HCT116 (cell line): ENCODE measurements around the gene HIVEP1. TPM values are rescaled to one million over a fixed set of nuclear protein-coding genes. Genes with fewer than 3 reads are reported as not detected.

ENCODE experiments used
- ATAC-seq: fragments of 200-7000 bp; cut with Tn5 transposase; 2 replicates; pipeline ENCODE4 v1.9.1; 2020; ENCODE audit warnings: mild to moderate bottlenecking, moderate library complexity
- BruUV-seq: library from RNA; stranded (reverse); fragments of 400-500 nt; replicated peaks from 2 replicates; lab custom pipeline; 2021; lab: Mats Ljungman, UMichigan
- CTCF ChIA-PET: fragments of 300-600 bp; sonication (Branson Sonifier 250); formaldehyde crosslinking; loops from one replicate; lab custom pipeline; 2021; ENCODE audit warnings: antibody characterized with exemption; lab: Charles Lee
- POLR2A ChIA-PET: fragments of 300-600, 350-600 bp; sonication (Branson Sonifier 250); formaldehyde crosslinking; loops from one replicate; lab custom pipeline; 2021; ENCODE audit warnings: antibody characterized with exemption; lab: Charles Lee
- RAD21 ChIA-PET, 2 experiments: fragments of 300-600 bp; sonication (Branson Sonifier 250); formaldehyde crosslinking; loops; one replicate each; lab custom pipeline; 2023; ENCODE audit warnings: low total read pairs in 2 of 2; ENCODE audit not compliant: uncharacterized antibody in 2 of 2, unreplicated experiment in 2 of 2, low non-redundant PET in 1 of 2; lab: Charles Lee
- DNase-seq: peaks from one replicate; pipeline ENCODE4 v3.0.0-alpha.2; 2010; ENCODE audit warnings: low read depth, low spot score
- H2AFZ ChIP-seq: fragments of 200-600 bp; shearing (Covaris generic), sonication (generic); 2 replicates; pipeline ENCODE4 v1.6.1; 2017; ENCODE audit warnings: low read depth, mixed run types, mixed read lengths, antibody characterized with exemption, low read length; ENCODE audit not compliant: poor library complexity, severe bottlenecking
- H3K27ac ChIP-seq: 2 replicates; pipeline ENCODE4 v1.5.1; 2012; ENCODE audit warnings: low read depth, low read length
- H3K27me3 ChIP-seq: fragments of 200-600 bp; sonication (generic); 2 replicates; pipeline ENCODE4 v1.6.1; 2016; ENCODE audit warnings: mixed run types, low read length, mixed read lengths; ENCODE audit not compliant: insufficient read depth
- H3K36me3 ChIP-seq, 2 experiments: fragments of 200-500 bp in 1 of 2; fragments of 200-600 bp in 1 of 2; sonication (Bioruptor generic) in 1 of 2; sonication (generic) in 1 of 2; 2 replicates each; pipeline versions ENCODE4 v1.5.1 to v1.6.1; 2014 to 2016; ENCODE audit warnings: low read length in 2 of 2, inconsistent platforms in 1 of 2, mixed read lengths in 1 of 2, mixed run types in 1 of 2; ENCODE audit not compliant: insufficient read depth in 2 of 2, control insufficient read depth in 1 of 2
- H3K4me1 ChIP-seq, 2 experiments: fragments of 200-600 bp in 1 of 2; sonication (generic) in 1 of 2; 2 replicates each; pipeline versions ENCODE4 v1.5.1 to v1.6.1; 2012 to 2017; ENCODE audit warnings: low read length in 2 of 2, inconsistent platforms in 1 of 2, mild to moderate bottlenecking in 1 of 2, mixed read lengths in 1 of 2, mixed run types in 1 of 2, moderate library complexity in 1 of 2; ENCODE audit not compliant: insufficient read depth in 2 of 2, control insufficient read depth in 1 of 2
- H3K4me2 ChIP-seq: fragments of 200-600 bp; sonication (generic); 2 replicates; pipeline ENCODE4 v1.6.1; 2017; ENCODE audit warnings: mixed run types, low read length, mixed read lengths
- H3K4me3 ChIP-seq, 2 experiments: fragments of 200-600 bp in 1 of 2; sonication (generic) in 1 of 2; replicated peaks in 1 of 2; 2 replicates each; pipeline ENCODE4 v1.5.1; 2011 to 2016; ENCODE audit warnings: low read length in 2 of 2, control low read depth in 1 of 2, low read depth in 1 of 2, mild to moderate bottlenecking in 1 of 2, mixed read lengths in 1 of 2, mixed run types in 1 of 2
- H3K79me2 ChIP-seq: fragments of 200-600 bp; sonication (generic); 2 replicates; pipeline ENCODE4 v1.6.1; 2017; ENCODE audit warnings: mild to moderate bottlenecking, mixed run types, low read length, moderate library complexity, mixed read lengths; ENCODE audit not compliant: insufficient read depth
- H3K9ac ChIP-seq: fragments of 200-600 bp; sonication (generic); 2 replicates; pipeline ENCODE4 v1.6.1; 2016; ENCODE audit warnings: low read length, mixed read lengths
- H3K9me2 ChIP-seq: fragments of 200-600 bp; sonication (generic), shearing (Covaris generic); 2 replicates; pipeline ENCODE4 v1.6.1; 2017; ENCODE audit warnings: mixed run types, mild to moderate bottlenecking, moderate library complexity; ENCODE audit not compliant: insufficient read depth
- H3K9me3 ChIP-seq, 2 experiments: fragments of 200-500 bp in 1 of 2; fragments of 200-600 bp in 1 of 2; sonication (Bioruptor generic) in 1 of 2; sonication (generic) in 1 of 2; 2 replicates each; pipeline ENCODE4 v1.6.1; 2014 to 2017; ENCODE audit warnings: low read length in 2 of 2, mixed read lengths in 2 of 2, inconsistent platforms in 1 of 2, low read depth in 1 of 2, mild to moderate bottlenecking in 1 of 2, mixed run types in 1 of 2, moderate library complexity in 1 of 2; ENCODE audit not compliant: control insufficient read depth in 1 of 2, insufficient read depth in 1 of 2
- H4K20me1 ChIP-seq: fragments of 200-600 bp; sonication (generic), shearing (Covaris generic); 2 replicates; pipeline ENCODE4 v1.6.1; 2017; ENCODE audit warnings: mixed run types, mild to moderate bottlenecking, moderate library complexity; ENCODE audit not compliant: insufficient read depth
- CTCF ChIP-seq, 3 experiments: fragments of 200-600 bp in 1 of 3; sonication (generic) in 1 of 3; IDR thresholded peaks in 2 of 3; conservative IDR thresholded peaks in 1 of 3; 2 replicates each; pipeline ENCODE4 v1.5.1; 2012 to 2017; ENCODE audit warnings: low read depth in 2 of 3, low read length in 2 of 3, antibody characterized with exemption in 1 of 3, borderline replicate concordance in 1 of 3, control low read depth in 1 of 3, mild to moderate bottlenecking in 1 of 3, mixed read lengths in 1 of 3, mixed run types in 1 of 3, moderate library complexity in 1 of 3; ENCODE audit not compliant: insufficient read depth in 1 of 3
- EGR1 ChIP-seq: IDR thresholded peaks from 2 replicates; pipeline ENCODE4 v1.6.1; 2012; ENCODE audit warnings: low read depth
- EZH2phosphoT487 ChIP-seq: fragments of 200-600 bp; IDR thresholded peaks from 2 replicates; pipeline ENCODE4 v1.6.1; 2018; ENCODE audit warnings: antibody characterized with exemption, borderline replicate concordance
- FOSL1 ChIP-seq: IDR thresholded peaks from 2 replicates; pipeline ENCODE4 v1.6.1; 2012; ENCODE audit warnings: low read depth
- JUND ChIP-seq: IDR thresholded peaks from 2 replicates; pipeline ENCODE4 v1.6.1; 2012
- MAX ChIP-seq: IDR thresholded peaks from 2 replicates; pipeline ENCODE4 v1.6.1; 2012
- POLR2A ChIP-seq: IDR thresholded peaks from 2 replicates; pipeline ENCODE4 v1.7.0; 2011; ENCODE audit warnings: borderline replicate concordance; ENCODE audit not compliant: insufficient read depth, insufficient read length; ENCODE audit errors: extremely low read depth
- POLR2AphosphoS5 ChIP-seq: IDR thresholded peaks from 2 replicates; pipeline ENCODE4 v1.6.1; 2011; ENCODE audit warnings: mild to moderate bottlenecking, low read depth, low read length, moderate library complexity
- RAD21 ChIP-seq: IDR thresholded peaks from 2 replicates; pipeline ENCODE4 v1.6.1; 2012; ENCODE audit warnings: low read depth, mild to moderate bottlenecking
- SP1 ChIP-seq: IDR thresholded peaks from 2 replicates; pipeline ENCODE4 v1.6.1; 2012; ENCODE audit warnings: low read depth
- TCF7L2 ChIP-seq: IDR thresholded peaks from 2 replicates; pipeline ENCODE4 v1.7.0; 2011; ENCODE audit warnings: borderline replicate concordance, inconsistent platforms; ENCODE audit not compliant: insufficient read depth, insufficient read length; ENCODE audit errors: extremely low read depth
- ZFX ChIP-seq: fragments of 450-650 bp; IDR thresholded peaks from 2 replicates; pipeline ENCODE4 v1.6.1; 2017
- ZNF274 ChIP-seq: fragments of 200-500 bp; sonication (Bioruptor generic); IDR thresholded peaks from 2 replicates; pipeline ENCODE4 v1.6.1; 2014; ENCODE audit warnings: mild to moderate bottlenecking, low read depth, low read length, inconsistent platforms
- intact Hi-C: fragments of 100-400 bp; cut with micrococcal nuclease; formaldehyde crosslinking; loops from 2 replicates; pipeline ENCODE4 v1.10.0; 2022
- total RNA-seq: library from RNA; stranded (reverse); gene quantifications from one replicate; pipeline ENCODE4 v1.2.1, GENCODE V29; 2021; ENCODE audit not compliant: unreplicated experiment
- TF ChIP-seq, protein P1 (sequence below): IDR thresholded peaks from 2 replicates; pipeline ENCODE4 v1.6.1; 2011; ENCODE audit warnings: mild to moderate bottlenecking, low read length, moderate library complexity; ENCODE audit not compliant: insufficient replicate concordance; ENCODE audit errors: extremely low read depth

HIVEP1 gene
- total RNA-seq, 1 experiment from 2014 or later = 11.2 TPM

DNA sequence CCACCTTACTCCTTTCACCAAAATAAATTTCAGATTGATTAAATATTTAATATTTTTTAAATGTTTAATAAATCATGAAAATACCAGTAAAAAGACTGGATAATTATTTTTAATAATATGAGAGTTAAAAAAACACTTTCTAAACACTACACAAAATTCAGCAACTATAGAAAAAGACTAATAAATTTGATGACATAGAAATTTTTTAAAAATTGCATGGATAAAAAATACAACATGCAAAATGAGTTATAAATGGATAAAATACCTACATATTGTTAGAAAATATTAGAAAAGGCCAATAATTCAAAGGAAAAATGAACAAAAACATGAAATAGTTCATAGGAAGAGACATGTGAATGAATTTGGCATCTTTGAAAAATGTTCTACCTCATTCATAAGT is 177.0 kb downstream of the HIVEP1 start:
- CTCF ChIA-PET = no interaction called here
- no peaks in the 10 kb centered on the region for H3K79me2 ChIP-seq
- H3K4me1 ChIP-seq = no peaks in the 10 kb centered on the region
- no peaks in the 10 kb centered on the region for H3K36me3 ChIP-seq
- no peak for TF ChIP-seq ZFX
- no peak for TF ChIP-seq MAX
- no peak for TF ChIP-seq CTCF (IDR thresholded peaks at IDR 0.05 in 2 of 3, conservative IDR thresholded peaks at IDR 0.05 in 1 of 3; ENCODE audit: borderline replicate concordance in 1 of 3, insufficient read depth in 1 of 3, low read depth in 2 of 3, low read length in 2 of 3)
- TF ChIP-seq RAD21 = no peak
- TF ChIP-seq FOSL1 = no peak
- TF ChIP-seq JUND = no peak
- no peak for TF ChIP-seq EGR1
- no peak for TF ChIP-seq EZH2phosphoT487
- TF ChIP-seq, protein P1, sequence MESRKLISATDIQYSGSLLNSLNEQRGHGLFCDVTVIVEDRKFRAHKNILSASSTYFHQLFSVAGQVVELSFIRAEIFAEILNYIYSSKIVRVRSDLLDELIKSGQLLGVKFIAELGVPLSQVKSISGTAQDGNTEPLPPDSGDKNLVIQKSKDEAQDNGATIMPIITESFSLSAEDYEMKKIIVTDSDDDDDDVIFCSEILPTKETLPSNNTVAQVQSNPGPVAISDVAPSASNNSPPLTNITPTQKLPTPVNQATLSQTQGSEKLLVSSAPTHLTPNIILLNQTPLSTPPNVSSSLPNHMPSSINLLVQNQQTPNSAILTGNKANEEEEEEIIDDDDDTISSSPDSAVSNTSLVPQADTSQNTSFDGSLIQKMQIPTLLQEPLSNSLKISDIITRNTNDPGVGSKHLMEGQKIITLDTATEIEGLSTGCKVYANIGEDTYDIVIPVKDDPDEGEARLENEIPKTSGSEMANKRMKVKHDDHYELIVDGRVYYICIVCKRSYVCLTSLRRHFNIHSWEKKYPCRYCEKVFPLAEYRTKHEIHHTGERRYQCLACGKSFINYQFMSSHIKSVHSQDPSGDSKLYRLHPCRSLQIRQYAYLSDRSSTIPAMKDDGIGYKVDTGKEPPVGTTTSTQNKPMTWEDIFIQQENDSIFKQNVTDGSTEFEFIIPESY = no peak
- no peak for TF ChIP-seq TCF7L2
- no peak for TF ChIP-seq ZNF274
- no peak for TF ChIP-seq POLR2AphosphoS5
- no peak for TF ChIP-seq POLR2A
- no peak for TF ChIP-seq SP1
- no peaks in the 10 kb centered on the region for H3K27me3 ChIP-seq
- H3K27ac ChIP-seq = no peak overlapping the region
- H3K4me3 ChIP-seq = no peak overlapping the region
- intact Hi-C loops = no loop called here
- no peaks in the 10 kb centered on the region for H4K20me1 ChIP-seq
- POLR2A ChIA-PET = no interaction called here
- H3K4me2 ChIP-seq = no peak overlapping the region
- DNase-seq (no peak), ATAC-seq (no peak)
- no peaks in the 10 kb centered on the region for H3K9me3 ChIP-seq
- no peak overlapping the region for H2AFZ ChIP-seq
- H3K9ac ChIP-seq = no peak overlapping the region
- BruUV-seq = no TSS peak
- 0 out of 2 replicates have a peak, but pooled peaks cover 2% of the 10 kb centered on the region for H3K9me2 ChIP-seq
- RAD21 ChIA-PET = no interaction called here
